ENCODE results near the gene TCF12.
"Not testable (repeated sequence)": the region's sequence is repeated elsewhere in the genome, so short reads cannot be mapped to it uniquely, and the experiment has no call there.

Gene TCF12

GRCh38 chr15:56915888-56916287 lies 2.6 kb upstream of the TCF12 start:
- DNase-seq (ENCODE audit: low read depth, low spot score) = no peak

DNA sequence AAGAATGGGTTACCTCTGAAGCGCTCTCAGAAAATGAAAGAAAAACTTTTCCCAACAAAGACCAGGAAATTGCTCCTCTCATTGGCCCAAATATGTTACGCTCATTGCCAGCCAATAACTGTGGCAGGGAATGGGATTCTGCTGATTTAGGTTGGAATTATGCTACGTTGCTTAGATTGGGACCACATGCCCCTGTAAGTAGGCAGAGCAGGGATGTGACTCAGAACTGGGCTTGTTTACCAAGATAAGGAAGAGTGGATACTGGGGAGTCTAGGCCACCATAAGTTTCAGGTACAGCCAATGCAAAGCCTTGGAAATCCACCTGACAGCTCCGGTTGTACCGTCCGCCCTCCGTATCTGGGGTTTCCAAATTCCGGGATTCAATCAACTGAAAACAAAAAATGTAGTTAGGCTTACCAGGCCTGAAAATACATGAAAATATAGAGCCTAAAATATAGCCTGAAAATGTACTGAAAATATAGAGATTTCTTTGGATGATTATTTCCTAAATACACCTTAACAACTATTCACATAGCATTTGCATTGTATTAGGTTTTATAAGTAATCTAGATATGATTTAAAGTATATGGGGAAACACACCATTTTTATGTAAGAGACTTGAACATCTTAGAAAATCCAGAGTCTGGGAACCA lies 1.5 kb upstream of the TCF12 start:
- DNase-seq (ENCODE audit: low read depth, low spot score) = no peak

DNA sequence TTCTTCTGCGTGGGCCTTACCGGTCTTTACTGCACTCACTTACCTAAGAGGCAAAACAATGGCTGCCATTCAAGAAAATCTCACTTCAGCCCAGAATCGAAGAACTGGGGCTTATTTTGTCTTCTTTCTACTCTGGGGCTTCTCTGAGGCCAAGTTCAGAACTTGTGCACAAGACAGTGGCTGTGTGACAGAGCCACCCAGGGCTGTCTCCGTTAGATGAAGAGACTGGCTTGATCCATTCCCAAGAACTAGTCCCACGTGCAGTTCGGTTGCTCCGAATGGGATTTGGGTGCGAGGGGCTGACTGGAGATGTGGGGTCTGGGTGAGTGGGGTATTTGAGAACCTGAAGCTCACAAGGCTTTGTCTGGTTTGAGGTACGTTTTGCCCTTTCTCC lies 795 bp upstream of the TCF12 start:
- DNase-seq (ENCODE audit: low read depth, low spot score) = no peak

DNA sequence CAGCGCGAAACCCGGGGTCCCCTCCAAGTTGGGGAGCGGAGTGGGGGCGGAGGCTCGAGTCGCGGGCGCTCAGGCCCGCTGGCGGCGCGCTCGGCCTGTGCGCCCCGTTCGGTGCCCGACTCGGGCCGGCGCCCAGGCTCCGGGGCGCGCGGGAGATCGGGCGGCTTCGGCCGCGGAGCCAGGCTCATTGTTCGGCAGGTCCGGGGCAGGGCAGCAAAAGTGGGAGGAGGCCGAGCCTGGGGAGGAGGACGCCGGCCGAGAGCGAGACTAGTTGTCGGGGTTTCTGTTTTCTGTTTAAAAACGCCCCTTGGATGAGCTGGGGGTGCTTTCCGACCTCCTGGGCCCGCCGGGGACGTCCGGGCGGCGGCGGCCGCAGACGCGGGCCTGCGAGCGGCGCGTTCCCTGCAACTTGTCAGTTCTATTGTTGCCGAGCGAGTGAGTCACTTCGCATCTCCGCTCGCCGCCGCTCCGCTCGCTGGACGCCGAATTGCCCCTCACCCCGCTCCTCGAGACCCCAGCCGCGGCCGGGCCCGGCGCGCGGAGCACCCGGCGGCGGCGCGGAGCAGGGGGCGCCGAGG lies 676 bp downstream of the TCF12 start:
- DNase-seq (ENCODE audit: low read depth, low spot score) = no peak

DNA sequence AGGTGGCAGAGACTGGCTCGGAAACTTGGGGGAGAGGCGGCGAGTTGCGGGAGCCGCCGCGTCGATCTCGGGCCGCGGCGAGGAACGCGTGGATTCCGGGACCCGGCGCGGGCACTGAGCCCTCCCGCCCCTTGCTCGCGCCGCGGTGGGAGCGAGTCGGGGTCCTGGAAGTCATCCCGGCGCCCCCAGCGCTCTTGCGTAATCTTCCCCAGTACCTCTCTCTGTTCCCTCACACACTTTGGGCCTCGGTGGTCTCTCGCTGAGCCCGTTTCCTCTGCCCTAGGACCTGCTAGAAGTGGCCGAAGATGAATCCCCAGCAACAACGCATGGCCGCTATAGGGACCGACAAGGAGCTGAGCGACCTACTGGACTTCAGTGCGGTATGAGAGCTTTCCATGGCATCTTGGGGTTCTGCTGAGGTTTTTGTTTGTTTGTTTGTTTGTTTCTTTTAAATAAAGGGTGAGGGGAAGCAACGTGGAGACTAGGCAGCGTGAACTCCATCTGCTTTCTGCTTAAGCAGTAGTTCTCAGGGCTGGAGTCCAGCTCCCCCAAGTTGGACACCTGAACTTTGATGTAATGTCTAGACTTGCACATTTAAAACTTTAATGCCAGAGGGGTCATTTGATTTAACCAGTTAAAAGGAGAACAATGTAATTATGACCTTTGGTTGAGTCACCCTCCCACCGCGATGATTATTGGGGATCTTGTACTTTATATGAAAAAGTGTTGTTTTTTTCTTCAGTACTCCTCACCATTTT lies 1.3 kb downstream of the TCF12 start:
- DNase-seq (ENCODE audit: low read depth, low spot score) = no peak

DNA sequence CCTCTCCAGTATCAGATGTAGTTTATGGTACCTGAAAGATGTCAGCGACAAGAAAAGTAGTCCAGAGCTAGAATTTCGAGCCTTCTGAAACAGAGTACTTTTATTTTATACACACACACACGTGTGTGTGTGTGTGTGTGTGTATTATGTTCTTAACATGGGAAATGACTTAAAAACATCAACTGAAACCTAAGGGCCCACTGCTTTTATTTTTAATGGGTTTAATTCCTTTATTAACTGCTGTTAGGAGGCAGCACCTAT lies 1.9 kb downstream of the TCF12 start:
- DNase-seq (ENCODE audit: low read depth, low spot score) = no peak

DNA sequence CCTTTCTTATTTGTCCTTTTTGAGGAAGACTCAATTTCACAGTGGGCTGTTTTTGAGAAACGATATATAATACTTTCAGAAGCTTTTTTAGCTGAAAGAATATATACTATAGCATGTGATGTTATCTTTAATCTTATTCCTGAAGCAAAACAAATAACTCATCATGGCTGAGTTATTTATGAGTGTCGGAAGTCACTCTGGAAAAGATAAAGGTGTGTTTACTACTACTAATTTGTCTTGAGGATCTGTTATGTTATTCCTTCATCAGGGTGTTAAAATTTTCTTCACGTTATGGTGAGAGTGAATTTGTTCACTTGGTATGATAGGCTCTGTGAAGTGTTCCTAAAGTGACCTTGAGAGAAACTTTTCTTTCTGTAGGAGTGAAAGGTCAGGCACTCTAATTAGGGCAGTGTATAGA lies 4.7 kb downstream of the TCF12 start:
- no peak for DNase-seq (ENCODE audit: low read depth, low spot score)

- no peak for DNase-seq (ENCODE audit: low read depth, low spot score)
Observed at GRCh38 chr15:56927816-56928215, 9.4 kb downstream of the TCF12 start.

GRCh38 chr15:56929399-56929798 lies 11.0 kb downstream of the TCF12 start:
- no peak for DNase-seq (ENCODE audit: low read depth, low spot score)

DNA sequence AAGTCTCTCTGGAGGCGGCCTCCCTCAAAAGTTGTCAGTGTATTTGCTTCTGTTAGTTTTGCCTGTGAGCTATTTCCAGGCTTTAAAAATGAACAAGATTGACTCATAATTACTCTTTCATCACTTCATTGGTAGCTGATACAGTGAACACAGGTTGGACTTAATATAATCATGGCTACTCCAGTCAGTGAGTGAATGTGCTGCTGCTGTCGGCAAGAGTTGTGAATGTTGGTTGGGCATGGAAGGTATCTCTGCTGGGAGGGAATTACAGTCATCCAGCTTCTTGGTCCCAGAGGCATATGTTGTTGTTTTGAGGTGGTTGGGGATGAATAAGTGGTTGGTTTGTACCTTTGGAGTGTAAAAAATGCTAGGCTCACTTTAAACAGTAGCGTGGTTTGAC lies 11.5 kb downstream of the TCF12 start:
- DNase-seq (ENCODE audit: low read depth, low spot score) = no peak

DNA sequence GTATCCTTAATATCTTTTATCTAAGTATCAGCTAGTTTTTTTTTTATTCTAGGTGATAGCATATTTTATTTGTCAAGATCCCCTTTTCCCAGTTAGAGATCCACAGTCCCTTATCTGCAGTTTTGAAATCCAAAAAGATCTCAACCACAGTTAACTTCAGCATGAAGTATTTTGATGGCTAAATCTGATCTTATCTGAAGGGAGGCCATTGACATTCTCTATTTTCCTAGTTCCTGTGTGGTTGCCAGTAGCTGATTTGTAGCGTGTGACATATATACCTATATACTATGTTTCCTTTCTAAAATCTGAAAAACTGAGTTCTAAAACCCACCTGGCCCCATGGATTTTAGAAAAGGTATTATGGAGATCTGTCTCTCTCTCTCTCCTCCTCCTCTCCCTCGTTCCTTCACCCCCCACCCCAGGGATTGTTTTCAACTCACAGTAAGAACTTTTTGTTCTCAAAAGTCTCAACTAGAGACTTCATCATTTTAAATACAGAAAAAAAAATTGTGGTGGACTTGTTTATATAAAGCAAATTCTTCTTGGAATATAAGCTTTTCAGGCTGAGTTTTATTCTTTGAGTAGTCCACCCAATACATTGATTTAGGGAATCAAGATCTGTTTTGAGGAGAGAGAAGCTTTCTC lies 12.3 kb downstream of the TCF12 start:
- no peak for DNase-seq (ENCODE audit: low read depth, low spot score)

- no peak for DNase-seq (ENCODE audit: low read depth, low spot score)
Observed at GRCh38 chr15:56931639-56932508, 13.4 kb downstream of the TCF12 start.

DNA sequence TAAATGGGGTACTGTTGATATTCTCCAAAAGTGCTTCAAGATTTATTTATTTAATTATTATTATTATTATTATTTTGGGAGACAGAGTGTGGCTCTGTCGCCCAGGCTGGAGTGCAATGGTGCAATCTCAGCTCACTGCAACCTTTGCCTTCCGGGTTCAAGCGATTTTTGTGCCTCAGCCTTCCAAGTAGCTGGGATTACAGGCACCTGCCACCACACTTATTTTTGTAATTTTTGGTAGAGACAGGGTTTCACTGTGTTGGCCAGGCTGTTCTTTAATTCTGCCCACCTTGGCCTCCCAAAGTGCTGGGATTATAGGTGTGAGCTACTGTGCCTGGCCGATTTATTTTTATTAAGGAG lies 14.0 kb downstream of the TCF12 start:
- not testable (repeated sequence) for DNase-seq (ENCODE audit: low read depth, low spot score)

GRCh38 chr15:56933410-56933809 lies 15.0 kb downstream of the TCF12 start:
- no peak for DNase-seq (ENCODE audit: low read depth, low spot score)

- no peak for DNase-seq (ENCODE audit: low read depth, low spot score)
Observed at GRCh38 chr15:56933811-56934210, 15.4 kb downstream of the TCF12 start.

DNA sequence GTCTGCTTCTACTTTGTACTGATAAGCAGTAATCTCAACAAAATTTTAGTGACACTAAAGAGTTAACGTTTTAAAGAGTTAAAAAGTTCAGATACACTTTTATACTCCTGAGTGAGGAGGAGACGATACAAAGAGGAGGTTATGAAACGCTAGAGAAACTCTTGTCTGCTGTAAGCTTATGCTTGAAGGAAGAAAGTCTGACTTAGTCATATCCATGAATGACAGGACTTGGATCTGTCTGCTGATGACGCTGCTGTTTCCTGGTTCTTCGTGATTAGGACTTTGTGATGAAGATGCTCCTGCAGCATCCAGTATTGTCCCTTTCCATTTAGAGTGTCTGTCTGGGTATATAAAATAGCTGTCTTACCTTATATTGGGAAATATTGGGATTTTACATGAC lies 15.8 kb downstream of the TCF12 start:
- DNase-seq (ENCODE audit: low read depth, low spot score) = no peak

GRCh38 chr15:56936929-56937328 lies 18.5 kb downstream of the TCF12 start:
- DNase-seq (ENCODE audit: low read depth, low spot score) = no peak

- no peak for DNase-seq (ENCODE audit: low read depth, low spot score)
Observed at GRCh38 chr15:56939257-56939656, 20.8 kb downstream of the TCF12 start.

DNA sequence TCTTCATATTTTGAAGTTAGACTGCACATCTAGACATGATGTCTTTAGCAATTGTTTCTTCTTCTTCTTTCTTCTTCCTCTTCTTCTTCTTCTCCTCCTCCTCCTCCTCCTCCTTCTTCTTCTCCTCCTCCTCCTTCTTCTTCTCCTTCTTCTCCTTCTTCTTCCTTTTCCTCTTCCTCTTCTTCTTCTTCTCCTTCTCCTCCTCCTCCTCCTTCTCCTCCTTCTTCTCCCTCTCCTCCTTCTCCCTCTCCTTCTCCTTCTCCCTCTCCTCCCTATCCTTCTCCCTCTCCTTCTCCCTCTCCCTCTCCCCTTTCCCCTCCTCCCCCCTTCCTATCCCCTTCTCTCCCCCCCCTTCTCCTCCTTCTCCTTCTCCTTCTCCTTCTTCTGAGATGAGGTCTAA lies 21.9 kb downstream of the TCF12 start:
- DNase-seq (ENCODE audit: low read depth, low spot score) = no peak

- no peak for DNase-seq (ENCODE audit: low read depth, low spot score)
Observed at GRCh38 chr15:56942118-56942517, 23.7 kb downstream of the TCF12 start.

- DNase-seq (ENCODE audit: low read depth, low spot score) = no peak
Observed at GRCh38 chr15:56943403-56943802, 25.0 kb downstream of the TCF12 start.

- no peak for DNase-seq (ENCODE audit: low read depth, low spot score)
Observed at GRCh38 chr15:56944485-56944884, 26.0 kb downstream of the TCF12 start.
